ENCODE results near the gene NIPA2.

The NIPA2 gene

GRCh38 chr15:22891426-22892210 is 53.2 kb downstream of the NIPA2 start:
- no peak overlapping the region for H3K4me3 ChIP-seq (ENCODE audit: severe bottlenecking)
- no peak overlapping the region for H3K27ac ChIP-seq (ENCODE audit: poor library complexity, severe bottlenecking)
- TF ChIP-seq CTCF (IDR thresholded peaks at IDR 0.05; ENCODE audit: poor library complexity, severe bottlenecking): no peak
- no peaks in the 10 kb centered on the region for H3K27me3 ChIP-seq (ENCODE audit: insufficient read depth, poor library complexity, severe bottlenecking)
- peaks cover 44% of the 10 kb centered on the region for H3K36me3 ChIP-seq (ENCODE audit: low read depth)
- ATAC-seq (ENCODE audit: low read depth): no peak
- peak; percentile 59 for DNase-seq (ENCODE audit: low spot score)
- H3K9me3 ChIP-seq (ENCODE audit: severe bottlenecking): no peaks in the 10 kb centered on the region
- peaks cover 16% of the 10 kb centered on the region for H3K4me1 ChIP-seq (ENCODE audit: insufficient read depth, poor library complexity, severe bottlenecking)

- Histone ChIP-seq H3K4me3 (ENCODE audit: severe bottlenecking) (no peak overlapping the region), H3K27me3 (ENCODE audit: insufficient read depth, poor library complexity, severe bottlenecking) (no peaks in the 10 kb centered on the region), H3K36me3 (ENCODE audit: low read depth) (peaks cover 37% of the 10 kb centered on the region), H3K9me3 (ENCODE audit: severe bottlenecking) (no peaks in the 10 kb centered on the region), H3K27ac (ENCODE audit: poor library complexity, severe bottlenecking) (no peak overlapping the region), H3K4me1 (ENCODE audit: insufficient read depth, poor library complexity, severe bottlenecking) (peaks cover 16% of the 10 kb centered on the region)
- no peak for TF ChIP-seq CTCF (IDR thresholded peaks at IDR 0.05; ENCODE audit: poor library complexity, severe bottlenecking)
- DNase-seq (ENCODE audit: low spot score) (peak; percentile 51), ATAC-seq (ENCODE audit: low read depth) (no peak)
Observed at GRCh38 chr15:22892333-22892732, 53.9 kb downstream of the NIPA2 start.

- no peak overlapping the region for H3K27ac ChIP-seq (ENCODE audit: poor library complexity, severe bottlenecking)
- TF ChIP-seq CTCF (IDR thresholded peaks at IDR 0.05; ENCODE audit: poor library complexity, severe bottlenecking): no peak
- ATAC-seq (ENCODE audit: low read depth): no peak
- H3K9me3 ChIP-seq (ENCODE audit: severe bottlenecking): no peaks in the 10 kb centered on the region
- H3K4me3 ChIP-seq (ENCODE audit: severe bottlenecking): no peak overlapping the region
- peaks cover 36% of the 10 kb centered on the region for H3K36me3 ChIP-seq (ENCODE audit: low read depth)
- H3K4me1 ChIP-seq (ENCODE audit: insufficient read depth, poor library complexity, severe bottlenecking): peaks cover 16% of the 10 kb centered on the region
- peak; percentile 71 for DNase-seq (ENCODE audit: low spot score)
- no peaks in the 10 kb centered on the region for H3K27me3 ChIP-seq (ENCODE audit: insufficient read depth, poor library complexity, severe bottlenecking)
Observed at GRCh38 chr15:22893081-22893480, 54.6 kb downstream of the NIPA2 start.

GRCh38 chr15:22893881-22894280 is 55.4 kb downstream of the NIPA2 start:
- H3K27ac ChIP-seq (ENCODE audit: poor library complexity, severe bottlenecking): no peak overlapping the region
- peaks cover 40% of the 10 kb centered on the region for H3K36me3 ChIP-seq (ENCODE audit: low read depth)

More at GRCh38 chr15:22893881-22894280, 55.4 kb downstream of the NIPA2 start:
- H3K9me3 ChIP-seq (ENCODE audit: severe bottlenecking): no peaks in the 10 kb centered on the region
- ATAC-seq (ENCODE audit: low read depth): no peak
- peak; percentile 61 for DNase-seq (ENCODE audit: low spot score)
- no peak for TF ChIP-seq CTCF (IDR thresholded peaks at IDR 0.05; ENCODE audit: poor library complexity, severe bottlenecking)
- no peaks in the 10 kb centered on the region for H3K27me3 ChIP-seq (ENCODE audit: insufficient read depth, poor library complexity, severe bottlenecking)
- no peak overlapping the region for H3K4me3 ChIP-seq (ENCODE audit: severe bottlenecking)
- peaks cover 16% of the 10 kb centered on the region for H3K4me1 ChIP-seq (ENCODE audit: insufficient read depth, poor library complexity, severe bottlenecking)

All from RWPE2 (cell line).